Activated CD8-positive, alpha-beta T cell treated with anti-CD3 and anti-CD28 coated beads, Interleukin-2, amount 10 ng/mL, durations not matched to agents 7 days and 5 days (primary cell): ENCODE data around the gene B3GNT3. TPM values are rescaled to one million over a fixed set of nuclear protein-coding genes. Genes with fewer than 3 reads are reported as not detected.

ENCODE experiments used
- ATAC-seq: fragments of 150-1000 bp; cut with Tn5 transposase; one replicate; pipeline ENCODE4 v1.10.0; 2021; ENCODE audit warnings: moderate library complexity
- CTCF ChIA-PET: fragments of 350-600 bp; sonication (Branson Sonifier 250); formaldehyde crosslinking; loops from one replicate; lab custom pipeline; 2021; ENCODE audit warnings: antibody characterized with exemption; lab: Charles Lee
- POLR2A ChIA-PET: fragments of 350-600 bp; sonication (Branson Sonifier 250); formaldehyde crosslinking; loops from one replicate; lab custom pipeline; 2021; ENCODE audit warnings: antibody characterized with exemption; lab: Charles Lee
- DNase-seq: peaks from one replicate; pipeline ENCODE4 v3.0.0-alpha.2; 2020
- H3K27ac Mint-ChIP-seq: one replicate; pipeline ENCODE4 v1.8.0; 2021; ENCODE audit warnings: mild to moderate bottlenecking, mixed read lengths
- H3K27me3 Mint-ChIP-seq: one replicate; pipeline ENCODE4 v1.8.0; 2021; ENCODE audit warnings: low read depth, mixed read lengths
- H3K36me3 Mint-ChIP-seq: one replicate; pipeline ENCODE4 v1.8.0; 2021; ENCODE audit warnings: low read depth, mixed read lengths
- H3K4me1 Mint-ChIP-seq: one replicate; pipeline ENCODE4 v1.8.0; 2021; ENCODE audit warnings: low read depth, mixed read lengths
- H3K4me3 Mint-ChIP-seq: one replicate; pipeline ENCODE4 v1.8.0; 2021; ENCODE audit warnings: mild to moderate bottlenecking, mixed read lengths
- H3K9me3 Mint-ChIP-seq: one replicate; pipeline ENCODE4 v1.8.0; 2022; ENCODE audit warnings: mixed read lengths; ENCODE audit not compliant: insufficient read depth
- total RNA-seq, 2 experiments: library from RNA; stranded (reverse); gene quantifications; one replicate each; pipeline ENCODE4 v1.2.3, GENCODE V29; 2021

Gene B3GNT3
- total RNA-seq, 2 experiments from 2014 or later, result 0.13 TPM; not detected in 1

DNA sequence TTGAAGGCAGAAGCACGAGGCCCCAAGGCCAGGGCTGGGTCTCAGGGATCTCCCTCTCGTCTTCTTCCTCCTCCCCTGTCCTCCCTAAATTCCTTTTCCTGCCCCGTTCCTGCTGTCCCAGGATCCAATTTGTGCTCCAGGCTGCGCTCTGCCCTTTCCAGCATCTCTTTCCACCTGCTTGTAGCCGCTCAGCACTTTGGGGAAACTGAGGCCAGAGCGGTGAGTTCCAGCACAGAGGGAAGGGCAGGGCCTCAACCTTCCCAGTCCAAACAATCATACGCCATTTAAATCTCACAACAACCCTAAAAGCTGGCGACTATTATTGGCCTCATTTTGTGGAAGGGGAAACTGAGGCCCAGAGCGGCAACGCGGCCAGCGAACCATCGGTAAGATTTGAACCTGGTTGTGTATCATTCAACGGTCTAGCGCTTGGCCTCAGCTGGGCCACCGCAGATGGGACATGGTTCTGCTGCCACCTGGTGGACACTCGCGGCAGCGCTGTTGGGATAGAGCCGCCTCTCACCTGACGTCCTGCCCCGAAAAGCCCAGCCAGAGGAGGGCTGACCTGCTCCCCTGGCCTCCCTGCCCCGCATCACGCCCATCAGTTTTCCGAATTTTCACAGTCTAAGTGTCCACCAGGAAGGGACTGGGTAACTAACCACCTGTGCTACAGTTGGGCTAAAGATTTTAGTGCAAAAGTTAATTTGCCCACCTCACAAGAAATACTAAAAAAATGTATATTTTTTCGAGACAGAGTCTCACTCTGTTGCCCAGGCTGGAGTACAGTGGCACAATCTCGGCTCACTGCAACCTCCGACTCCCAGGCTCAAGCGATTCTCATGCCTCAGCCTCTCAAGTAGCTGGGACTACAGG is 60.6 kb downstream of the B3GNT3 start:
- H3K27me3 Mint-ChIP-seq, result peaks cover 2% of the 10 kb centered on the region
- H3K27ac Mint-ChIP-seq, result peak overlapping the region; percentile 52
- H3K9me3 Mint-ChIP-seq, result no peaks in the 10 kb centered on the region
- ChIA-PET POLR2A (interaction anchor here (1.0 to 1.5 kb wide), 2 partner anchors 31 to 104 kb away, joined by 3 read pairs; partner anchors contain the start of gene FCHO1), CTCF (interaction anchor here (0.5 to 2.8 kb wide), 17 partner anchors 9 to 391 kb away, joined by 3 to 23 read pairs (median 5); partner anchors contain the start of genes CCDC124 and JAK3)
- ATAC-seq (peak; percentile 24), DNase-seq (peak; percentile 93)
- peaks cover 22% of the 10 kb centered on the region for H3K4me1 Mint-ChIP-seq
- H3K36me3 Mint-ChIP-seq, result peaks cover 14% of the 10 kb centered on the region
- H3K4me3 Mint-ChIP-seq, result no peak overlapping the region

DNA sequence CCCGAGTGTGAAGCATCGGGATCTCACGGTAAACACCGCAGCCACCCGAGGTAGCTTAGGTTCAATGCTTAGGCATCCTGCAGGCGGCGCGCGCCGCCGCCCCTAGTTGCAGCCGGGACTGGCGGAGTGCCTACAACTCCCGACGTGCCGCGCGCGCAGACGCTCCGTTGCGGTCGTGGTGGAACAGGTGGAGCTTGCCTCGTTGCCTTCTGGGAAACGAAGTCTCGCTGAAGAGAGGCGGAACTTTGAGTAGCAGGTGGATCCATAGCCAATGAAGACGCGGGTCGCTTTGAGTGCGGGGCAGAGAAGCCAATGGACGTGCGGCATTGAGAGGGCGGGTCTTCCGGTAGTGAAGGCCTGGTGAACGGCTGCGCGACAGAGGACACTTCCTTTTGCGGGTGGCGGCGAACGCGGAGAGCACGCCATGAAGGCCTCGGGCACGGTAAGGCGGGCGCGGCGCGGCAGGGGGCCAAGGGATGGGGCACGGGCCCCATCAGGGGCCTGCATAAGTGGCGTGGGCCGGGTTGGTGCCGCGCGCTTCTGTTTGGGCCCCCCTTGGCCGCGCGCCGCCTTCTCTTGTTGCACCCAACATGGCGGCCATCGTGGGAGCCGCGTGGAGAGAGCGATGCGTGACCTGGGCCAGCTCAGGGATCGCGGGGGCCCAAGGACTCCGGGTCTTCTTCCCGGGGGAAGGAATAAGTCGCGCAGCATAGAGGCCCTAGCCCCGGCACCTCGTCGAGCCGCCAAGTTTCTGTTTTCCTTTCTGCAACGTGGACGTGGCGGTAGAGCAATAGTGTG is 64.8 kb downstream of the B3GNT3 start, which contains the start of gene RPL18A:
Gene RPL18A, plus strand, starts transcription at position 378 of the 798 bp plus-strand sequence. Its CDS starts 47 bp downstream, at position 425.
- peak within 1 kb of the TSS; percentile 96 for H3K27ac Mint-ChIP-seq

DNA sequence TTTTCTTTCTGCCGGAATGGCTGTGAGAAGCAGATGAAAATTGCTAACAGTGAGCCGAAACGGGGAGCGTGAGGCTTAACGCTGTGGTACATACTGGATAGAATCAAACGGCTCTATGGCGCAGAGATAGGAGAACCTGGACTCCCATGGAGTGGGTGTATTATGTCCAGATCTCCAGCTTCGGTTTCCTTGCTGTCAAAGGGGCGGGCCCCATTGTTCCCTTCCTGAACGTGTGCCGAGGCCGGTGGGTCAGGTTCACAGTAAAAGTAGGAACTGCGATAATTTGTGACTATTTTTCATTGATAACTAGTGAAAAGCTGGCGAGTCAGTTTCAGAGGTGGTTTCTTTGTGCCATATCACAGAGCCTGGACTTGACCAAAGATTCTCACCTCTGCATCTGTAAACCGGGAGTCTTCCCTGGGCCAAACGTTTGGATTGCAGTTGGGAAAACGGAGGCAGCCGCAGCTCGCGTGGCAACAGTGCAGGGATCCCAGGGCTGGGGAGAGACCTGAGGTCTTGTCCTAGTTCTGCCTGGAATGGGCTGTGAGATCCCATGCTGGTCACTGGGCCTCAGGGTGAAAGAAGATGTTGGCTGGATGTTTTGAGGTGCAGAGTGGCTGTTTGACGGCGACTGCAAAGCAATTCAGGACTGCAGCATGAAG is 65.5 kb downstream of the B3GNT3 start:
- Mint-ChIP-seq H3K4me1 (peaks cover 30% of the 10 kb centered on the region), H3K9me3 (no peaks in the 10 kb centered on the region), H3K27me3 (peaks cover 2% of the 10 kb centered on the region), H3K36me3 (peaks cover 49% of the 10 kb centered on the region), H3K27ac (peak overlapping the region; percentile 96), H3K4me3 (peak overlapping the region; percentile 91)
- no peak for ATAC-seq
- ChIA-PET POLR2A (interaction anchor here (1.0 to 3.7 kb wide), 6 partner anchors 11 to 109 kb away, joined by 3 to 69 read pairs (median 14); partner anchors contain the start of genes CCDC124, FCHO1, JAK3 and SLC5A5), CTCF (interaction anchor here (1.0 to 9.8 kb wide), 11 partner anchors 10 to 239 kb away, joined by 4 to 289 read pairs (median 10); partner anchors contain the start of genes CCDC124, FCHO1 and SLC5A5)
- no peak for DNase-seq

More for the DNA sequence above, 64.8 kb downstream of the B3GNT3 start, which contains the start of gene RPL18A:
- peak within 1 kb of the TSS; percentile 91 for H3K4me3 Mint-ChIP-seq
- peaks cover 33% of the 10 kb centered on the region for H3K4me1 Mint-ChIP-seq
- ATAC-seq (peak; percentile 97), DNase-seq (peak; percentile 100)
- peaks cover 2% of the 10 kb centered on the region for H3K27me3 Mint-ChIP-seq
- peaks cover 42% of the 10 kb centered on the region for H3K36me3 Mint-ChIP-seq
- H3K9me3 Mint-ChIP-seq, result no peaks in the 10 kb centered on the region
- ChIA-PET CTCF (interaction anchor here (0.5 to 9.8 kb wide), 57 partner anchors 8 to 419 kb away, joined by 3 to 289 read pairs (median 4); partner anchors contain the start of genes B3GNT3, CCDC124, FCHO1 and IL12RB1), POLR2A (interaction anchor here (0.6 to 3.7 kb wide), 13 partner anchors 11 to 343 kb away, joined by 3 to 69 read pairs (median 3); partner anchors contain the start of genes CCDC124, FCHO1, JAK3 and SLC5A5)

DNA sequence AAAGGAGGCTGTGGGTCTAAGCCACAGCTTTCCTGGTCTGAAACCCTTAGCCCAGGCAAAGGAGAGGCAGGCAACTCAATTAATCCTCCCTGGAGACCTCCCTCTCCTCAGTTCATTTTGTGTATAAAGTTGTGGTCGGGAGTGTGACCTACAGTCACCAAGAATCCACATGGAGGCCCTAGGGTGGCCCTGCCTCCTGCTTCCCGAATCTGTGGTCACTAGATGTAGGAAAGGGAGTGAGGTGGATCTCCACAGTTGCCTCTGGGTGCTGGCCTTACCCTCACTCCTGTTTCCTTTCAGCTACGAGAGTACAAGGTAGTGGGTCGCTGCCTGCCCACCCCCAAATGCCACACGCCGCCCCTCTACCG is 66.0 kb downstream of the B3GNT3 start:
- H3K27ac Mint-ChIP-seq, result peak overlapping the region; percentile 96
- H3K4me1 Mint-ChIP-seq, result peaks cover 27% of the 10 kb centered on the region
- DNase-seq (no peak), ATAC-seq (no peak)
- CTCF ChIA-PET, result interaction anchor here (1.1 to 9.8 kb wide), 5 partner anchors 10 to 135 kb away, joined by 3 to 289 read pairs (median 27); partner anchors contain the start of genes CCDC124 and SLC5A5
- H3K9me3 Mint-ChIP-seq, result no peaks in the 10 kb centered on the region
- no peaks in the 10 kb centered on the region for H3K27me3 Mint-ChIP-seq
- peaks cover 52% of the 10 kb centered on the region for H3K36me3 Mint-ChIP-seq
- peak overlapping the region; percentile 91 for H3K4me3 Mint-ChIP-seq
- POLR2A ChIA-PET, result interaction anchor here (0.6 to 3.7 kb wide), 4 partner anchors 10 to 78 kb away, joined by 4 to 69 read pairs (median 28); partner anchors contain the start of genes CCDC124, JAK3 and SLC5A5

DNA sequence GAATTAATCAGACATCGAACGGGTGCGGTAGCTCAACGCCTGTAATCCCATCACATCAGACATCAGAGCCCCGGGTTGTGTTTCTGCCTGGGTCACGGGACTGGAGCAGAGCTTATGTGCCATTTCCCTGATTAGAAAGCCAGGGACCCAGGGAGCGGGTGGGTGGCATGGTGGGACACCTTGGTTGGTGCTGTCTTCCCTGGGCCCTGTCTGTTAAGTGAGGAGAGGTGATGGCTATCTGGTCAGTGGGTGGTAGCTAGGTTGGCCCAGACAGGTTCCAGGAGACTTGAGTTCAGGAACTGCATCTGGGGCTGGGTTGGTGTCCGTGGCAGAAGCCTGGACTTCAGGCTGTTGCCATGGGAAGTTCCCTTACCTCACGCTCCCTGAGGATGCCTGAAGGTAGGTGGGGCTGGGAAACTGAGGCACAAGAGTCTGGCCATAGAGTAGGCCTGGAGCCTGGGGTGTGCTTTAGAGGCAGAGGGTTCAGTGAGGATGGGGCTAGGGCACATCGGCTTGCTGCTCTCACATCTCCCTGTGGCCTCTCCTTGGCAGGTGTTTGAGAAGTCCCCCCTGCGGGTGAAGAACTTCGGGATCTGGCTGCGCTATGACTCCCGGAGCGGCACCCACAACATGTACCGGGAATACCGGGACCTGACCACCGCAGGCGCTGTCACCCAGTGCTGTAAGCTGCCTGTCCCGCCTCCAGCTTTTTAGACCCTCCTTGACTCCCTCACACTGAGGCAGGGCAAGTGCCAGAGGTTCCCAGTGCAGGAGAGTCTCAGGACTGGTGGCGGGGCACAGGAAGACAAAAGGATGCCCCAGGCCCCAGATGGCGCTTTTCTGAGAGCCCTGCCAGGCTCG is 66.8 kb downstream of the B3GNT3 start:
- H3K9me3 Mint-ChIP-seq, result no peaks in the 10 kb centered on the region
- H3K27ac Mint-ChIP-seq, result peak overlapping the region; percentile 96
- no peaks in the 10 kb centered on the region for H3K27me3 Mint-ChIP-seq
- peaks cover 52% of the 10 kb centered on the region for H3K36me3 Mint-ChIP-seq
- no peak for DNase-seq
- ATAC-seq, result no peak
- peaks cover 27% of the 10 kb centered on the region for H3K4me1 Mint-ChIP-seq
- POLR2A ChIA-PET, result interaction anchor here (0.6 to 3.7 kb wide), 4 partner anchors 9 to 77 kb away, joined by 3 to 69 read pairs (median 14); partner anchors contain the start of genes CCDC124 and SLC5A5
- peak overlapping the region; percentile 91 for H3K4me3 Mint-ChIP-seq
- CTCF ChIA-PET, result interaction anchor here (1.1 to 9.8 kb wide), 3 partner anchors 9 to 87 kb away, joined by 3 to 289 read pairs (median 54); partner anchors contain the start of genes CCDC124 and SLC5A5

DNA sequence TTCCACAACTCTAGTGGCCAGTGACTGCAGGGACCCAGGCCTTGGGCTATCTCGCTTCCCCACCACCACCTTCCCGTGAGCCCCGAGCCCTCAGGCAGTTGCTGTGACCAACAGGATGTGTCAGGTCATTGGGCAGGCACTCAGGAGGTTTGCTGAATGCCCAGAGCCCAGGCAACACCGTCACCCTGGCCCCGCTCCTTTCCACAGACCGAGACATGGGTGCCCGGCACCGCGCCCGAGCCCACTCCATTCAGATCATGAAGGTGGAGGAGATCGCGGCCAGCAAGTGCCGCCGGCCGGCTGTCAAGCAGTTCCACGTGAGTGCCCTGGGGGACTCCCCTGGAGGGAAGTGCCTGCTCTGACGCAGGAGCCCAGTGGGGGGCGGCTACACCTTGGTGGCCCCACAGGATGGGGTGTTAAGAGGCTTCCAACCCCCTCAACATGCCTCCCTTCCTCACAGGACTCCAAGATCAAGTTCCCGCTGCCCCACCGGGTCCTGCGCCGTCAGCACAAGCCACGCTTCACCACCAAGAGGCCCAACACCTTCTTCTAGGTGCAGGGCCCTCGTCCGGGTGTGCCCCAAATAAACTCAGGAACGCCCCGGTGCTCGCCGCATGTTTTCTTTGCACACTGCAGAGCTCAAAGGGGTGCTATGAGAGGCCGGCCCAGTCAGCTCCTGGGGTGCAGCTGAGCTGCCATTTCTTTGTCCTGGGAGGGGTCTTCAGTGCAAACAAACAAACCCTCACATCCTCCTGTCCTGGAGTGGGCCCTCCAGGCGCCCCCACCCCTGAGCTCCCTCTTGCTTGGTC is 68.0 kb downstream of the B3GNT3 start:
- peak overlapping the region; percentile 55 for H3K27ac Mint-ChIP-seq
- H3K4me1 Mint-ChIP-seq, result peaks cover 27% of the 10 kb centered on the region
- no peak for DNase-seq
- H3K4me3 Mint-ChIP-seq, result no peak overlapping the region
- ChIA-PET POLR2A (interaction anchor here (1.0 to 1.6 kb wide), 3 partner anchors 9 to 69 kb away, joined by 3 to 10 read pairs (median 6); partner anchors contain the start of gene SLC5A5), CTCF (interaction anchor here (9.8 kb wide), 1 partner anchor 69 kb away, joined by 289 read pairs; the partner anchor contains the start of gene CCDC124)
- H3K36me3 Mint-ChIP-seq, result peaks cover 52% of the 10 kb centered on the region
- H3K27me3 Mint-ChIP-seq, result no peaks in the 10 kb centered on the region
- ATAC-seq, result no peak
- no peaks in the 10 kb centered on the region for H3K9me3 Mint-ChIP-seq

Other genes starting within 250 kb of the B3GNT3 start
- 10 to 100 TPM; 74.6 to 75.0 TPM for gene COLGALT1, start 239.5 kb upstream of the B3GNT3 start, total RNA-seq
- gene UNC13A, start 106.8 kb upstream of the B3GNT3 start, total RNA-seq, result under 1 TPM; 0.03 TPM
- 10 to 100 TPM; 79.0 to 83.8 TPM for gene MAP1S, start 75.7 kb upstream of the B3GNT3 start, total RNA-seq
- 10 to 100 TPM; 55.0 to 58.1 TPM for gene FCHO1, start 43.7 kb upstream of the B3GNT3 start, total RNA-seq
- gene INSL3, start 26.4 kb downstream of the B3GNT3 start, total RNA-seq, result 1 to 10 TPM; 5.0 to 6.4 TPM
- 100 to 1,000 TPM; 125 to 127 TPM for gene JAK3, start 52.8 kb downstream of the B3GNT3 start, total RNA-seq
- gene RPL18A, start 64.8 kb downstream of the B3GNT3 start, total RNA-seq, result 1,000 to 10,000 TPM; 2,078 to 2,184 TPM
- 1 to 10 TPM; 1.5 to 1.8 TPM for gene SLC5A5, start 76.8 kb downstream of the B3GNT3 start, total RNA-seq
- 10 to 100 TPM; 85.8 to 88.0 TPM for gene CCDC124, start 137.9 kb downstream of the B3GNT3 start, total RNA-seq
- not detected for gene KCNN1, start 172.0 kb downstream of the B3GNT3 start, total RNA-seq
- 10 to 100 TPM; 33.8 to 34.2 TPM for gene ARRDC2, start 213.0 kb downstream of the B3GNT3 start, total RNA-seq